Right kidney (tissue), 1 donor: ENCODE results near the gene RBL2.
"Not testable (repeated sequence)": the region's sequence is repeated elsewhere in the genome, so short reads cannot be mapped to it uniquely, and the experiment has no call there.

Experiments used
- DNase-seq: peaks from one replicate; pipeline ENCODE4 v3.0.0-alpha.2; 2016

The RBL2 gene

DNA sequence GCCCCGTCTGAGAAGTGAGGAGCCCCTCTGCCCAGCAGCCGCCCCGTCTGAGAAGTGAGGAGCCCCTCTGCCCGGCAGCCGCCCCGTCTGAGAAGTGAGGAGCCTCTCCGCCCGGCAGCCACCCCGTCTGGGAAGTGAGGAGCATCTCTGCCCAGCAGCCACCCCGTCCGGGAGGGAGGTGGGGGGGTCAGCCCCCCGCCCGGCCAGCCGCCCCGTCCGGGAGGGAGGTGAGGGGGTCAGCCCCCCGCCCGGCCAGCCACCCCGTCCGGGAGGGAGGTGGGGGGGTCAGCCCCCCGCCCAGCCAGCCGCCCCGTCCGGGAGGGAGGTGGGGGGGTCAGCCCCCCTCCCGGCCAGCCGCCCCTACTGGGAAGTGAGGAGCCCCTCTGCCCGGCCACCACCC lies 105.1 kb downstream of the RBL2 start:
- DNase-seq: not testable (repeated sequence)

DNA sequence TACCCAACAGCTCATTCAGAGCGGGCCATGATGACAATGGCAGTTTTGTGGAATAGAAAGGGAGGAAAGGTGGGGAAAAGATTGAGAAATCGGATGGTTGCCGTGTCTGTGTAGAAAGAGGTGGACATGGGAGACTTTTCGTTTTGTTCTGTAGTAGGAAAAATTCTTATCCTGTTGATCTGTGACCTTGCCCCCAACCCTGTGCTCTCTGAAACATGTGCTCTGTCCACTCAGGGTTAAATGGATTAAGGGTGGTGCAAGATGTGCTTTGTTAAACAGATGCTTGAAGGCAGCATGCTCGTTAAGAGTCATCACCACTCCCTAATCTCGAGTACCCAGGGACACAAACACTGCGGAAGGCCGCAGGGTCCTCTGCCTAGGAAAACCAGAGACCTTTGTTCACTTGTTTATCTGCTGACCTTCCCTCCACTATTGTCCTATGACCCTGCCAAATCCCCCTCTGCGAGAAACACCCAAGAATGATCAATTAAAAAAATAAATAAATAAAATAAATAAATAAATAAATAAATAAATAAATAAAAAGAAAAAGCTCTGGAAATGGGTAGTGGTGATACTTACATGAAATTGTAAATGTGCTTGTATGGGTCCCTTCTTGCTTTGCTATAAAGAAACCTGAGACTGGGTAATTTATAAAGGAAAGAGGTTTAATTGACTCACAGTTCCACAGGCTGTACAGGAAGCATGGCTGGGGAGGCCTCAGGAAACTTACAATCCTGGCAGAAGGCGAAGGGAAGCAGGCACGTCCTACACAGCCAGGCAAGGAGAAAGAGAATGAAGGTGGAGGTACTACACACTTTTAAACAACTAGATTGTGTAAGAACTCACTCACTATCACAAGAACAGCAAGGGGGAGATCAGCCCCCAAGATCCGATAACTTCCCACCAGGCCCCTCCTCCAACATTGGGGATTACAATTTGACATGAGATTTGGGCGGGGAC lies 105.8 kb downstream of the RBL2 start:
- not testable (repeated sequence) for DNase-seq
